K562 (cell line): ENCODE data around the gene NR5A2. TPM values are rescaled to one million over a fixed set of nuclear protein-coding genes. Genes with fewer than 3 reads are reported as not detected.

Source experiments
- ATAC-seq: fragments of 200-7000 bp; cut with Tn5 transposase; 3 replicates; pipeline ENCODE4 v1.9.1; 2020; ENCODE audit warnings: moderate library complexity
- BruUV-seq: library from RNA; stranded (reverse); fragments of 400-500 nt; replicated peaks from 2 replicates; lab custom pipeline; 2021; lab: Mats Ljungman, UMichigan
- CTCF ChIA-PET: fragments of 300-600 bp; formaldehyde crosslinking; extraction: SDS; loops from one replicate; lab custom pipeline; 2021; ENCODE audit warnings: low intra/inter-chr PET ratio; lab: Yijun Ruan, JAX
- POLR2A ChIA-PET: fragments of 300-600, 350-650 bp; sonication (Branson Sonifier 250); formaldehyde crosslinking; extraction: SDS; loops from one replicate; lab custom pipeline; 2021; ENCODE audit warnings: antibody characterized with exemption, inconsistent platforms; lab: Yijun Ruan, JAX
- DNase-seq, 4 experiments: peaks; one replicate each; pipeline versions ENCODE4 v3.0.0 to v3.0.0-alpha.2; 2011 to 2018; ENCODE audit warnings: low spot score in 3 of 4, mixed read lengths in 3 of 4; ENCODE audit errors: extremely low read depth in 1 of 4
- FAIRE-seq: peaks from 2 replicates; lab custom pipeline; 2011; peaks lifted over from hg19 to GRCh38; lab: Jason Lieb, UNC
- H2AFZ ChIP-seq: 2 replicates; pipeline ENCODE4 v1.6.0; 2011; ENCODE audit warnings: low read depth, low read length, control low read depth, inconsistent platforms
- H3K27ac ChIP-seq: fragments of 200-600 bp; 3 replicates; pipeline ENCODE4 v1.8.0; 2011; ENCODE audit warnings: low read depth, mild to moderate bottlenecking, control low read depth, inconsistent platforms, low read length, moderate library complexity, mixed read lengths; ENCODE audit errors: extremely low read depth
- H3K27me3 ChIP-seq, 2 experiments: fragments of 300-600 bp in 1 of 2; 2 replicates in 1 of 2; 3 replicates in 1 of 2; pipeline versions ENCODE4 v1.6.0 to v1.8.0; 2011; ENCODE audit warnings: inconsistent platforms in 2 of 2, low read length in 2 of 2, mild to moderate bottlenecking in 1 of 2, mixed read lengths in 1 of 2, moderate library complexity in 1 of 2; ENCODE audit not compliant: control insufficient read depth in 2 of 2, insufficient read depth in 2 of 2
- H3K36me3 ChIP-seq: fragments of 300-600 bp; 3 replicates; pipeline ENCODE4 v1.8.0; 2011; ENCODE audit warnings: mild to moderate bottlenecking, low read length, inconsistent platforms; ENCODE audit not compliant: control insufficient read depth, insufficient read depth
- H3K4me1 ChIP-seq, 2 experiments: fragments of 200-600 bp in 1 of 2; replicated peaks in 1 of 2; 2 replicates in 1 of 2; 3 replicates in 1 of 2; pipeline versions ENCODE4 v1.5.1 to v1.8.0; 2011; ENCODE audit warnings: inconsistent platforms in 2 of 2, low read length in 2 of 2, mild to moderate bottlenecking in 1 of 2, mixed read lengths in 1 of 2, moderate library complexity in 1 of 2; ENCODE audit not compliant: control insufficient read depth in 2 of 2, insufficient read depth in 2 of 2
- H3K4me2 ChIP-seq: 2 replicates; pipeline ENCODE4 v1.6.1; 2011; ENCODE audit warnings: low read length, control low read depth, inconsistent platforms, mixed read lengths; ENCODE audit not compliant: insufficient read depth
- H3K4me3 ChIP-seq: fragments of 200-600 bp; sonication (generic), shearing (Covaris generic); 2 replicates; pipeline ENCODE4 v1.5.1; 2016; ENCODE audit warnings: control low read depth, inconsistent platforms
- H3K79me2 ChIP-seq: fragments of 200-600 bp; 3 replicates; pipeline ENCODE4 v1.8.0; 2011; ENCODE audit warnings: low read length, inconsistent platforms; ENCODE audit not compliant: control insufficient read depth, insufficient read depth
- H3K9ac ChIP-seq, 2 experiments: 2 replicates each; pipeline versions ENCODE4 v1.6.0 to v1.6.1; 2011; ENCODE audit warnings: low read depth in 2 of 2, low read length in 2 of 2, control low read depth in 1 of 2, inconsistent platforms in 1 of 2, mild to moderate bottlenecking in 1 of 2, mixed read lengths in 1 of 2; ENCODE audit not compliant: insufficient read depth in 1 of 2
- H3K9me1 ChIP-seq: one replicate; pipeline ENCODE4 v1.6.0; 2011; ENCODE audit warnings: inconsistent platforms, mild to moderate bottlenecking, low read length, moderate library complexity; ENCODE audit not compliant: control insufficient read depth, insufficient read depth
- H3K9me3 ChIP-seq: replicated peaks from 2 replicates; pipeline ENCODE4 v1.5.1; 2011; ENCODE audit warnings: low read depth, low read length, inconsistent platforms; ENCODE audit not compliant: control insufficient read depth, insufficient read depth
- H4K20me1 ChIP-seq: replicated peaks from 2 replicates; pipeline ENCODE4 v1.6.1; 2011; ENCODE audit warnings: low read length, inconsistent platforms, mixed read lengths; ENCODE audit not compliant: control insufficient read depth, insufficient read depth
- CEBPB ChIP-seq: fragments of 450-650 bp; IDR thresholded peaks from 2 replicates; pipeline ENCODE4 v1.6.1; 2016; ENCODE audit warnings: missing genetic modification characterization, missing compliant biosample characterization
- DNMT1 ChIP-seq: fragments of 450-650 bp; IDR thresholded peaks from 2 replicates; pipeline ENCODE4 v1.6.1; 2016; ENCODE audit warnings: antibody characterized with exemption, mild to moderate bottlenecking
- HDAC6 ChIP-seq: IDR thresholded peaks from 2 replicates; pipeline ENCODE4 v1.6.1; 2012; ENCODE audit warnings: low read depth, mild to moderate bottlenecking, control low read depth, inconsistent platforms, low read length, moderate library complexity
- HDAC8 ChIP-seq: fragments of 450-650 bp; IDR thresholded peaks from 2 replicates; pipeline ENCODE4 v1.6.1; 2016; ENCODE audit warnings: mild to moderate bottlenecking, missing genetic modification characterization, moderate library complexity, missing compliant biosample characterization
- HNRNPL ChIP-seq: fragments of 200-400 bp; formaldehyde crosslinking; IDR thresholded peaks from 2 replicates; pipeline ENCODE4 v1.6.1; 2017; ENCODE audit warnings: low read depth, mild to moderate bottlenecking, low read length
- MCM3 ChIP-seq: fragments of 450-650 bp; IDR thresholded peaks from 2 replicates; pipeline ENCODE4 v1.6.1; 2016
- NR3C1 ChIP-seq: sonication (generic); formaldehyde crosslinking; IDR thresholded peaks from 2 replicates; pipeline ENCODE4 v1.8.1; 2022; ENCODE audit warnings: missing genetic modification reagents
- POLR2G ChIP-seq: fragments of 200-400 bp; formaldehyde crosslinking; IDR thresholded peaks from 2 replicates; pipeline ENCODE4 v1.6.1; 2017; ENCODE audit warnings: low read depth, mild to moderate bottlenecking, antibody characterized with exemption, low read length, moderate library complexity
- RHOXF2B ChIP-seq: fragments of 250-450 bp; sonication (Bioruptor Pico); conservative IDR thresholded peaks from 2 replicates; pipeline ENCODE4 v1.5.1; 2021
- SAP30 ChIP-seq: fragments of 200-600 bp; sonication (generic); IDR thresholded peaks from 2 replicates; pipeline ENCODE4 v1.6.1; 2012; ENCODE audit warnings: borderline replicate concordance, low read depth, mild to moderate bottlenecking, moderate library complexity, low read length, control low read depth, inconsistent platforms; ENCODE audit not compliant: insufficient read depth, poor library complexity, severe bottlenecking
- ZBTB17 ChIP-seq: fragments of 450-650 bp; formaldehyde crosslinking; IDR thresholded peaks from 2 replicates; pipeline ENCODE4 v1.4.0; 2020; ENCODE audit warnings: mild to moderate bottlenecking
- ZNF232 ChIP-seq: sonication (generic); formaldehyde crosslinking; IDR thresholded peaks from 2 replicates; pipeline ENCODE4 v1.8.0; 2022; ENCODE audit warnings: mild to moderate bottlenecking, missing genetic modification reagents
- ZNF274 ChIP-seq: IDR thresholded peaks from 2 replicates; pipeline ENCODE4 v1.6.1; 2011; ENCODE audit warnings: low read depth, mild to moderate bottlenecking, low read length, moderate library complexity, borderline replicate concordance
- ZNF431 ChIP-seq: sonication (generic); formaldehyde crosslinking; IDR thresholded peaks from 2 replicates; pipeline ENCODE4 v1.8.0; 2022; ENCODE audit warnings: mild to moderate bottlenecking, missing genetic modification reagents
- ZNF717 ChIP-seq: fragments of 250-450 bp; sonication (Bioruptor Pico); IDR thresholded peaks from 2 replicates; pipeline ENCODE4 v1.5.0; 2021
- ZNF766 ChIP-seq: fragments of 200-800 bp; sonication (Bioruptor generic); conservative IDR thresholded peaks from 2 replicates; pipeline ENCODE4 v1.6.1; 2016; ENCODE audit warnings: missing genetic modification characterization, missing compliant biosample characterization
- ZNF79 ChIP-seq: fragments of 250-450 bp; sonication (Bioruptor Pico); IDR thresholded peaks from 2 replicates; pipeline ENCODE4 v1.4.0; 2020; ENCODE audit warnings: low read depth, mild to moderate bottlenecking, moderate library complexity
- ZZZ3 ChIP-seq: fragments of 450-650 bp; IDR thresholded peaks from 2 replicates; pipeline ENCODE4 v1.6.1; 2016; ENCODE audit warnings: antibody characterized with exemption, mild to moderate bottlenecking, moderate library complexity
- WGBS: fragments of 100-300 bp; shearing (Covaris generic); methylation state at CpG from one replicate; pipeline ENCODE4 v1.1.6; 2016; ENCODE audit warnings: low coverage, mixed read lengths; ENCODE audit not compliant: insufficient coverage; ENCODE audit errors: missing lambda C conversion rate; 5-methylcytosine and 5-hydroxymethylcytosine counted together
- in situ Hi-C: fragments of 300-500 bp; cut with MboI; formaldehyde crosslinking; loops from 4 replicates; pipeline ENCODE4 v1.15.0; 2018; ENCODE audit warnings: inconsistent platforms, mixed read lengths
- intact Hi-C: fragments of 100-400 bp; cut with micrococcal nuclease; formaldehyde crosslinking; loops from 2 replicates; pipeline ENCODE4 v1.14.2; 2022
- polyA plus RNA-seq, 8 experiments: library from polyadenylated mRNA; depleted of rRNA in 4 of 8; stranded (reverse) in 5 of 8; unstranded in 3 of 8; fragments of >200 nt; fragmentation: Nextera tagmentation in 2 of 8; fragmentation: Illumina TruSeq in 1 of 8; extraction: Ambion mirVana in 2 of 8; extraction: Trizol in 1 of 8; gene quantifications; 2 replicates each; pipeline versions ENCODE4 v1.2.1 to v1.2.3, GENCODE V29; 2011 to 2014; ENCODE audit warnings: inconsistent platforms in 1 of 8, missing spikeins in 1 of 8
- total RNA-seq, 7 experiments: library from RNA; depleted of rRNA in 6 of 7; stranded (reverse); fragments of >200 nt in 6 of 7; fragmentation: Illumina TruSeq in 2 of 7; extraction: Trizol in 2 of 7; gene quantifications; 2 replicates each; pipeline versions ENCODE4 v1.2.1 to v1.2.3, GENCODE V29; 2011 to 2021; ENCODE audit warnings: low replicate concordance in 1 of 7

The NR5A2 gene
- total and polyA plus RNA-seq, 9 of the 15 experiments (the other 6 are each of a cell fraction or from before 2014, with no cell fraction given): 0.13 to 0.40 (median 0.29) TPM

DNA sequence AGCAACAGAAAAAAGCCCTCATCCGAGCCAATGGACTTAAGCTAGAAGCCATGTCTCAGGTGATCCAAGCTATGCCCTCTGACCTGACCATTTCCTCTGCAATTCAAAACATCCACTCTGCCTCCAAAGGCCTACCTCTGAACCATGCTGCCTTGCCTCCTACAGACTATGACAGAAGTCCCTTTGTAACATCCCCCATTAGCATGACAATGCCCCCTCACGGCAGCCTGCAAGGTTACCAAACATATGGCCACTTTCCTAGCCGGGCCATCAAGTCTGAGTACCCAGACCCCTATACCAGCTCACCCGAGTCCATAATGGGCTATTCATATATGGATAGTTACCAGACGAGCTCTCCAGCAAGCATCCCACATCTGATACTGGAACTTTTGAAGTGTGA, 20.7 kb downstream of the NR5A2 start:
- intact Hi-C loops (no loop called here), in situ Hi-C loops (no loop called here)
- ChIA-PET POLR2A (interaction anchor here (0.7 to 1.2 kb wide), 3 partner anchors 8 to 19 kb away, joined by 3 to 4 read pairs (median 4); no protein-coding TSS in a partner anchor), CTCF (no interaction called here)
- no peaks in the 10 kb centered on the region for H3K9me1 ChIP-seq
- TF ChIP-seq HDAC8 (no peak), ZNF274 (no peak), ZNF232 (CRISPR knock-in tag) (no peak), ZNF717 (CRISPR knock-in tag) (no peak), NR3C1 (CRISPR knock-in tag) (no peak), ZNF79 (no peak), ZNF766 (CRISPR knock-in tag) (no peak), ZZZ3 (no peak), CEBPB (tag) (no peak), RHOXF2B (no peak), HNRNPL (no peak), SAP30 (no peak), POLR2G (no peak), HDAC6 (no peak), MCM3 (no peak), ZNF431 (CRISPR knock-in tag) (no peak), ZBTB17 (CRISPR knock-in tag) (no peak), DNMT1 (no peak)
- no peaks in the 10 kb centered on the region for H3K9me3 ChIP-seq
- no peak overlapping the region for H3K9ac ChIP-seq
- no TSS peak for BruUV-seq
- peaks cover 20 to 24% of the 10 kb centered on the region in 2 experiments; a peak in 4 of 5 replicates for H3K27me3 ChIP-seq
- no peak; the same call in 2 of the 3 replicates for ATAC-seq
- H3K79me2 ChIP-seq: no peaks in the 10 kb centered on the region
- no peaks in the 10 kb centered on the region for H3K36me3 ChIP-seq
- H4K20me1 ChIP-seq: no peaks in the 10 kb centered on the region; the same call in 1 of the 2 replicates
- H3K4me3 ChIP-seq: no peak overlapping the region
- H3K27ac ChIP-seq: no peak overlapping the region
- 0% methylated on average over 5 of the region's 5 CpGs for WGBS
- DNase-seq: no peak
- H2AFZ ChIP-seq: no peak overlapping the region
- H3K4me1 ChIP-seq: no peaks in the 10 kb centered on the region
- FAIRE-seq: no peak
- H3K4me2 ChIP-seq: no peak overlapping the region
